Measurements from ENCODE around the gene FAT1. TPM values are rescaled to one million over a fixed set of nuclear protein-coding genes. Genes with fewer than 3 reads are reported as not detected.
"Not testable (repeated sequence)": the region's sequence is repeated elsewhere in the genome, so short reads cannot be mapped to it uniquely, and the experiment has no call there.

Gene FAT1
- total RNA-seq, 4 donors from 2014 or later: 51.3 to 114 (median 72.2) TPM

- intact Hi-C loops (cut with DNase I; ENCODE audit: low total_unique reads): no loop called here
- H3K4me3 ChIP-seq (ENCODE audit: low read depth, poor library complexity, severe bottlenecking): no peak overlapping the region
- TF ChIP-seq CTCF (IDR thresholded peaks at IDR 0.05) (no peak), POLR2A (IDR thresholded peaks at IDR 0.05) (no peak)
- 81 to 88% methylated on average over 4 of the region's 4 CpGs for WGBS, 2 donors
- DNase-seq (ENCODE audit: low spot score in 2 of 2): no peak
Measured at GRCh38 chr4:186666252-186666651, 57.4 kb downstream of the FAT1 start.

- TF ChIP-seq POLR2A (IDR thresholded peaks at IDR 0.05): no peak
- intact Hi-C loops (cut with DNase I; ENCODE audit: low total_unique reads): no loop called here
- H3K4me3 ChIP-seq (ENCODE audit: low read depth, poor library complexity, severe bottlenecking): no peak overlapping the region
- 91 to 92% methylated on average over 4 of the region's 4 CpGs for WGBS, 2 donors
- no peak for DNase-seq (ENCODE audit: low spot score in 2 of 2)
Measured at GRCh38 chr4:186660403-186660802, 63.3 kb downstream of the FAT1 start.

- H3K4me3 ChIP-seq (ENCODE audit: low read depth, poor library complexity, severe bottlenecking): no peak overlapping the region
- no peak for DNase-seq (ENCODE audit: low spot score in 2 of 2)
- no peak for TF ChIP-seq POLR2A (IDR thresholded peaks at IDR 0.05)
- TF ChIP-seq CTCF (IDR thresholded peaks at IDR 0.05): no peak
- intact Hi-C loops (cut with DNase I; ENCODE audit: low total_unique reads): no loop called here
- WGBS, 2 donors: 90 to 92% methylated on average over 14 of the region's 14 CpGs
Measured at GRCh38 chr4:186659935-186660334, 63.7 kb downstream of the FAT1 start.

- DNase-seq (ENCODE audit: low spot score in 2 of 2); intact Hi-C loops (cut with DNase I; ENCODE audit: low total_unique reads): not testable (repeated sequence)
- WGBS, 2 donors: 92% methylated on average over 16 of the region's 16 CpGs
Measured at GRCh38 chr4:186659456-186659855, 64.2 kb downstream of the FAT1 start.

GRCh38 chr4:186658657-186659056 lies 65.0 kb downstream of the FAT1 start:
- intact Hi-C loops (cut with DNase I; ENCODE audit: low total_unique reads): no loop called here
- WGBS, 2 donors: 90 to 95% methylated on average over 20 of the region's 20 CpGs
- TF ChIP-seq POLR2A (IDR thresholded peaks at IDR 0.05): no peak
- TF ChIP-seq CTCF (IDR thresholded peaks at IDR 0.05): no peak

More at GRCh38 chr4:186659456-186659855, 64.2 kb downstream of the FAT1 start:
- H3K4me3 ChIP-seq (ENCODE audit: low read depth, poor library complexity, severe bottlenecking): not testable (repeated sequence)

GRCh38 chr4:186657764-186658163 lies 65.9 kb downstream of the FAT1 start:
- intact Hi-C loops (cut with DNase I; ENCODE audit: low total_unique reads): no loop called here
- no peak for TF ChIP-seq POLR2A (IDR thresholded peaks at IDR 0.05)
- no peak for TF ChIP-seq CTCF (IDR thresholded peaks at IDR 0.05)
- H3K4me3 ChIP-seq (ENCODE audit: low read depth, poor library complexity, severe bottlenecking): no peak overlapping the region
- 66 to 72% methylated on average over 4 of the region's 4 CpGs for WGBS, 2 donors
- DNase-seq (ENCODE audit: low spot score in 2 of 2): no peak

More at GRCh38 chr4:186658657-186659056, 65.0 kb downstream of the FAT1 start:
- H3K4me3 ChIP-seq (ENCODE audit: low read depth, poor library complexity, severe bottlenecking): no peak overlapping the region
- DNase-seq (ENCODE audit: low spot score in 2 of 2): no peak

- H3K4me3 ChIP-seq (ENCODE audit: low read depth, poor library complexity, severe bottlenecking): no peak overlapping the region
- intact Hi-C loops (cut with DNase I; ENCODE audit: low total_unique reads): no loop called here
- TF ChIP-seq CTCF (IDR thresholded peaks at IDR 0.05) (no peak), POLR2A (IDR thresholded peaks at IDR 0.05) (no peak)
- 76 to 92% methylated on average over 3 of the region's 3 CpGs for whole genome bisulfite sequencing, 2 donors
- no peak for DNase-seq (ENCODE audit: low spot score in 2 of 2)
Measured at GRCh38 chr4:186653969-186654368, 69.7 kb downstream of the FAT1 start.

Measured in lower leg skin (tissue), 4 donors.